C4-2B (cell line): ENCODE data around the gene SLC25A46.

Experiments used
- CTCF ChIP-seq: fragments of 450-650 bp; conservative IDR thresholded peaks from 2 replicates; pipeline ENCODE4 v1.5.1; 2017; ENCODE audit warnings: mild to moderate bottlenecking
- ZFX ChIP-seq: fragments of 450-650 bp; IDR thresholded peaks from 2 replicates; pipeline ENCODE4 v1.6.1; 2017

DNA sequence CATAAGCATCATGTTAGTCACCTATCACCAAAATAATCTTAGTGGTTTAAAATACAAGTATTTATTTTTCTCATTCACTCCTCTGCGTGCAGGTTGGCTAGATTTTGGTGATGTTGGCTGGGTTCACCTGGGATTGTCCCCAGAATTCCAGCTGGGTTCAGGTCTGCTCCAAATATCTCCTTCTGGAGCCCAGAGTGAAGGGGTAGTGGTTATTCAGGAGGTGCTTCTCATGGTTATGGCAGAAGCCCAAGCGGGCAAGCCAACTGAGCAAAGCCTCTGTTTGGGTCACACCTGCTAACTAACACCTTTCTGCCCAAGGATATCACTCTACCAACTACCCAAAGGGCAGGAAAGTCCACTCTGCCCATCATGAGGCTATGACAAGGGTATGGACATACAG is 4.7 kb upstream of the SLC25A46 start:
- TF ChIP-seq CTCF (no peak), ZFX (no peak)
